HG02852 (cell line): ENCODE data around the gene ANKUB1.
"Not testable (repeated sequence)": the region's sequence is repeated elsewhere in the genome, so short reads cannot be mapped to it uniquely, and the experiment has no call there.

Experiments
- ATAC-seq: cut with Tn5 transposase; IDR thresholded peaks from one replicate; pipeline ENCODE4 v1.9.1; 2021; ENCODE audit warnings: mild to moderate bottlenecking, moderate library complexity; ENCODE audit not compliant: unreplicated experiment

Gene ANKUB1, protein sequence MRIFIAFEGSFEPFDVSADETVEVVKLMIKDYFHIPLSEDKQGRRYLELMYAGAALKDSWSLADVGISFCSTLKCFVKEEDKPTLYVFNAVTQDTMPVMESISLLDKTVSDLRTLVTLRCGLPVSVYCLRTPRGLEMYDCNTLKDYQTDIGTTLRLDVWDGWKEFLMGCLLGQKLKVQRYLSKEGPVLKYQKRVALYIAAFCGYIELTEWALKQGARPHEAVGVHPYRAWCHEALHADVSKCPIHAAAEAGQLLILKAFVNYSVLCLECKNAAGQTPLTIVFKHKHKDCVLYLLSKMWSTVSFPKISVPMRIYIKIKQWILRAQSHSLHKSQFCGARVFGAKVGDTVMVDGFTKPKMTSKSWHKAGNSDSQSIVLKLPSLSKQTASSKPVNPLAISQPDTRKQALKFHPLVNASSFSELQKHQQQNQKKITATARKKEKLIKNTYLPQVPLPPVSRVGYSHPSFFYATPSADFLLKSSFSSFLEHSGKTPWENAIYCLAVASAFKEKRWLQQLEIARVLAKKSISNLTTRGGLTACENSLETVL

GRCh38 chr3:149792452-149793270, at the start of gene ANKUB1:
Gene ANKUB1, minus strand, starts transcription at chr3:149792554. Its CDS starts 188 bp downstream, at chr3:149792366.
- ATAC-seq: no peak

DNA sequence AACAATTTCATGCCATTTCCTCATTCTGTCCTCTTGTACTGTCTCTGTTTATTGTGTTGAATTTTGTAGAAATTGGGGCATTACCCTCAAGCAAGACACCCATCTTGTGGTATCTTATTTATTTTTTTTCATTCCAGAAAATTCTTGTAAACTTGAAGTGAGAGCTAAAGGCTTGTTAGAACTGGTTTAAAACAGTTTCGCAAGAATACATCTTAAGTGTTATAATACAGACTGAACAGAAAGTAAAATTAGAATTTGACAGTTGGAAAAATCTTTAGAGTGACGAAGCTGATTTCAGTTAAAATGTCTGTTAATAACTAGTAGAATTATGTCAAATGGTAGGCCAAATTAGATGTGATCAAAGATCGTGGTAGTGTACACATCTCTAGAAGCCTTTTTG, 47.5 kb upstream of the ANKUB1 start:
- no peak for ATAC-seq

GRCh38 chr3:149839469-149839868, 47.1 kb upstream of the ANKUB1 start:
- ATAC-seq: not testable (repeated sequence)

- ATAC-seq: not testable (repeated sequence)
Measured at GRCh38 chr3:149838491-149838890, 46.1 kb upstream of the ANKUB1 start.

- no peak for ATAC-seq
Measured at GRCh38 chr3:149833241-149833640, 40.9 kb upstream of the ANKUB1 start.

DNA sequence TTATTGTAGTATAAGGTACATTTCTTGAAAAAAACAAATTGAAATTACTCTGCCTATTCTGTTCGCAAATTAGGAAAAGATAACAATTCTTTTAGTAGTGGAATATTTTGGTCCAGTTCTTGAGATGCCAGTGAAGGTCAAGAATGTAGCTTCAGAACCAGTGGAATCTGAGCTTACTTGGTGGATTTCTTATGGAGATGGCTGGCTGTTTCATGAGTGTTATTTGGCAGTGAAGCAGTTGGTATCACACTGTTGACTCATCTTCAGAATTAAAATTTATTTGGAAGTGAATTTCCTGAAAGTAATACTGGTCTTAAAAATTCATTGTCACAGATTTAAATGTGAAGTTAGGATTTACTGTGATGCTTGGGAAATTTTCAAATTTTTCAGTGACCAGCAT, 39.7 kb upstream of the ANKUB1 start:
- no peak for ATAC-seq

DNA sequence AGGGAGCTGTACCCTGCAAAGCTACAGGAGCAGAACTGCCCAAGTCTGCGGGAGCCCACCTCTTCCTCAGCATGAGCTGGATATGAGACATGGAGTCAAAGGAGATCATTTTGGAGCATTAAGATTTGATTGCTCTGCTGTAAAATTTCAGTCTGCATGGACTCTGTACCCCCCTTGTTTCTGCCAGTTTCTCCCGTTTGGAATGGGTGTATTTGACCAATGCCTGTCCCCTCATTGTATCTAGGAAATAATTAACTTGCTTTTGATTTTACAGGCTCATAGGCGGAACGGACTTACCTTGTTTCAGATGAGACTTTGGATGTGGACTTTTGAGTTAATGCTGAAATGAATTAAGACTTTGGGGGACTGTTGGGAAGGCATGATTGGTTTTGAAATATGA, 39.0 kb upstream of the ANKUB1 start:
- ATAC-seq: no peak

DNA sequence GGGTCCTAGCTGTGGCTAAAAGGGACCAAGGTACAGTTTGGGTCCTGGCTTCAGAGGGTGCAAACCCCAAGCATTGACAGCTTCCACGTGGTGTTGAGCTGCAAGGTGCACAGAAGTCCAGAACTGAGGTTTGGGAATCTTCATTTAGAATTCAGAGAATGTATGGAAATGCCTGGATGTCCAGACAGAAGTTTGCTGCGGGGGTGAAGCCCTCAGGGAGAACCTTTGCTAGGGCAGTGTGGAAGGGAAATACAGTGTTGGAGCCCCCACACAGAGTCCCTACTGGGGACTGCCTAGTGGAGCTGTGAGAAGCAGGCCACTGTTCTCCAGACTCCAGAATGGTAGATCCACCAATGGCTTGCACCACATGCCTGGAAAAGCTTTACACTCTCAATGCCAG, 38.5 kb upstream of the ANKUB1 start:
- ATAC-seq: no peak

DNA sequence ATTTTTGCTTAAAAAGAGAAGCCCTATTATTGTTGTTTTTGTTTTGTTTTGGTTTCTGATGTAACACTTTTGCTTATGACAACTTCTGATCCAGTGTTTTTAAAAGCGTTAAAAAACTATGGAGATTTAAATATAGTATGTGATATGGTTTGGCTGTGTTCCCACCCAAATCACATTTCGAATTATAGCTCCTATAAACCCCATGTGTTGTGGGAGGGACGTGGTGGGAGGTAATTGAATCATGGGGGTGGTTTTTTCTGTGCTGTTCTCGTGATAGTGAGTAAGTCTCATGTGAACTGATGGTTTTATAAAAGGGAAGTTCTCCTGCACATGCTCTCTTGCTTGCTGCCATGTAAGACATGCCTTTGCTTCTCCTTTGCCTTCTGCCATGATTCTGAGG, 37.3 kb upstream of the ANKUB1 start:
- ATAC-seq: not testable (repeated sequence)

DNA sequence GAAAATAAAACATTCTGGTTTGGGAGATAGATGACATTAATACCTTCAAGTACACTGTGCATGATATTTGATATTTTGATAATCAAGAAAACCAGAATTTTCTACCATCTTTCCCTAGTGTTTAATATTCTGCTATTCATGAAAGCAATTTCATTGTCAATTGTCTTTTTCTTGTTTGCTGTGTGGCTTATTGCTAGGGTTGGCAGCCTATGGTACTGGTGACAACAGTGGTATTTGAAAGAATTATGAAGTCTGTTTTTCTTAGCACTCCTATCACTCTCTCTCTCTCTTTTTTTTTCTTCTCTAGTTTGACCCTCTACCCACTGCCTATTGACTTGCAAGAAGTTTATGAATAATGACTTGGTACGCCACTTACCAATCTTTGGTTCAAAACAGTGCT, 36.0 kb upstream of the ANKUB1 start:
- no peak for ATAC-seq

- no peak for ATAC-seq
Measured at GRCh38 chr3:149826636-149827035, 34.3 kb upstream of the ANKUB1 start.

GRCh38 chr3:149820183-149820582, 27.8 kb upstream of the ANKUB1 start:
- ATAC-seq: no peak

- ATAC-seq: no peak
Measured at GRCh38 chr3:149819432-149819831, 27.1 kb upstream of the ANKUB1 start.

DNA sequence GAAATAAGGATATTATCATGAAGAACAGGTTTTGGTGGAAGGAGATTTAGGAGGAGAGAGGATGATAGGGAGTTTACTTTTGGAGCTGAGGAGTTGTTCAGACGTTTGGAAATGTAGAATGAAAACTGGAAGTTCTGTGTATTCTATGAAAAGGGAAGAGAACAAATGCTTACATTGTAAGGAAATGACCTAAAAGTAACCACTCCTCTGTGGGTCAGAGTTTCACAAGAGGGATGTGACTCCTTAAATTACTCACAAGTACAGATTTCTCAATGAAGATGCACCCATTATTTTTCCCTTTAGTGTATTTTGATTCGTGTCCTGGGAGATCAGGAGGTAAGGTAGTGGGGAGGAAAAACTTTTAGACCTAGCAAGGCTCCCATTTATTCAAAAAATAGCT, 24.6 kb upstream of the ANKUB1 start:
- ATAC-seq: no peak

DNA sequence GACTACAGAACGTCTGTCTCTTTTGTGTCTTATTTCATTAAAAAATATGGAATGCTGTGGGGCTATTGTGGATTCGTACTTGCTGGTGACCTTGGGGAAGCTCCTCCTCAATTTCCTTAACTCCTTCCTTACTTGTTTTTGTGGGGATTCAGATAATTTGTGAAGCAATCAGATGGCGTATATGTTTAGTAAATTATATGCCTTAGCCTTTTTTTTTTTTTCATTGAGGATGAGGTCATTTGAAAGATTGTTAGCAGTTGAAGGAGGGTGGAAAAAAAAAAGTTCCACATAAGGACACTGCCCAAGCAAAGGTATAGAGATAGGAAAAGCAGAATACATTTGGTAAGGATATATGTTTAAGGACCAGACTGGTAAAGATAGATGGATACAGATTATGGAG, 24.0 kb upstream of the ANKUB1 start:
- ATAC-seq: no peak

DNA sequence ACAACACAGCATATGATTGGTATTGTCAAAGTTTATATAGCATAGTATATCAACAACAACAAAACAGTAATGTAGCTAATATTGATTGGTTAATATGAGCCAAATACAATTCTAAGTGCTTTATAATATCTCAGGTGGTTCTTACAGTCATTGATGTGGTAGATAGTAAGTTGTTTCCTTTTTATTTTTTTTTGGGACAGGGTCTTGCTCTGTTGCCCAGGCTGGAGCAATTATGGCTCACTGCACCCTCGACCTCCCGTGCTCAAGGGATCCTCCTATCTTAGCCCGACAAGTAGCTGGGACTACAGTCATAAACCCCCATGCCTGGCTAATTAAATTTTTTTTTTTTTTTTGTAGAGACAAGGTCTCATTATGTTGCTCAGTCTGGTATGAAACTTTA, 23.4 kb upstream of the ANKUB1 start:
- no peak for ATAC-seq

- no peak for ATAC-seq
Measured at GRCh38 chr3:149815321-149815720, 23.0 kb upstream of the ANKUB1 start.

DNA sequence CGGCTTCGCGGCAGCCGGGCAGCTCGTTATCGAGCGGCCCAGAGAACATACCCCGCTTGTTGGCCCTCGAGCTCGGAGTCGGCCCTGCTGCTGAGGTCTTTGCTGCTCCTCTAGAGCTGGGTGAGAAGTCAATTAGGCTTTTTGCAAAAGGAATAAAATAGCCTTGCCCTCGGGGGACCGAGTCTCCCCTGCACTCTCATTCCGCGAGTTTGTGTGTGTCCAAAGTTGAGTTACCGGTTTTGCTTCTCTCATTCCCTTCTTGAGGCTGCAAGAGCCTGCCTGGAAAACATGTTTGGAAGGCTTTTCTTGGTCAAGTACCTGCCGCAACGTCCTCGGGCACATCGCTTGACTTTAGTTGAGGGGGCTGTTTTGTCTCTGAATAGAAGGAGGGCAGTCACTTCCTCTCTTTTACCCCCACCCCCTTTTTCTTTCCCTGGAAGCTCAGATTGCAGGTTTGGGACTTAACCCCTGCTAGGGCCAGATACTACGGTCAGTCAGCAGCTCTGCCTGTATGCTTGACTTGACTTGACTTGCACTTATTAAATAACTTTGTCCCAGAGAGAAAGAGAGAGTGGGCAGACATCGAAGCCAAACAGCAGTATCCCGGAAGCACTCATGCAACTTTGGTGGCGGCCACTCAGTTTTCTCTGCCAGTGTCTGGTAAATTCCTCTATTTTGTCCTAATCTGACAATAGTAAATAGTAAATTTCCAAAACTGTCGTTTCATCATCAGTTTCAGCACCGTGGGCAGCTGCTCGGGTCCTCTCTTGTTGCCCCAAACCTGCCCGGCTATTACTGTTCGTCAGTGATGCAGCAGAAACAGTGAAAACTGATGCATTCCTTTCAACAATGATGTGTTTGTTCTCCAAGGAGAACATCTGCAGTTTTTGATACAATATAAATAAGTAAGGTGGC, 21.3 kb upstream of the ANKUB1 start:
- peak; percentile 24 for ATAC-seq

- ATAC-seq: peak; percentile 91
Measured at GRCh38 chr3:149812606-149813366, 20.4 kb upstream of the ANKUB1 start, which contains the start of gene RNF13. Gene RNF13, plus strand, starts transcription at chr3:149813215. Its CDS starts 32,812 bp downstream, at chr3:149846027.

DNA sequence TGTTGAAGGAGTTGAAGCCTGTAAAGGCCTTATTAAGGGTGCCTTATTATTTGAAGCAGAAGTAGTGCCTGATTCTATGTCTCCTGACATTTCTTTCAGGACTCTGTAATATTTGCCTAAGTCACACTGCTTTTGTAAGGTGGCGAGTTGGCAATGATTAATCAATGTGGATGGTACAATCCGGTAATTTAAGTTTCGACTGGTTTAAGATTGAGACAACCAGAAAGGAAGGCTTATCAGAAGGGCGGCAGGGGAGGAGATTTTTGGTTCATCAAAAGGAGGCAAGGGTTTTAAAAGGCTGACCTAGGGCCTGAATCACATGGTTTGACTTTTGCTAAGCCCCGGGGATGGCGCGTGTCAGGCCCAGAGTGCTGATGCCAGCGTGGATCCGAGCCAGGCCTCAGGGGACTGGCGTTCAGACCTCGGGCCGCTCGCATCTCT, 19.8 kb upstream of the ANKUB1 start:
- ATAC-seq: no peak
